CD4-positive, alpha-beta T cell treated with Interleukin-12 subunit alpha and Interleukin-12 subunit beta, for 1 hour (primary cell): ENCODE data around the gene KRTAP10-11.
"Not testable (repeated sequence)": the region's sequence is repeated elsewhere in the genome, so short reads cannot be mapped to it uniquely, and the experiment has no call there.

Experiments
- DNase-seq: peaks from one replicate; pipeline ENCODE4 v3.0.0-alpha.2; 2020

Gene KRTAP10-11

GRCh38 chr21:44646366-44647221 is at the start of gene KRTAP10-11:
TSS of gene KRTAP10-11 (plus strand) at chr21:44646414. CDS start at chr21:44646459, 45 bp downstream.
- not testable (repeated sequence) for DNase-seq

GRCh38 chr21:44598061-44598460 is 48.2 kb upstream of the KRTAP10-11 start:
- DNase-seq: no peak

- no peak for DNase-seq
These were observed 46.8 kb upstream of the KRTAP10-11 start for GRCh38 chr21:44599264-44600029.

GRCh38 chr21:44600118-44600978 is 45.9 kb upstream of the KRTAP10-11 start, which contains the start of gene KRTAP10-7:
TSS of gene KRTAP10-7 (plus strand) at chr21:44600597. CDS start at chr21:44600622, 25 bp downstream.
- DNase-seq: not testable (repeated sequence)

GRCh38 chr21:44601091-44601490 is 45.1 kb upstream of the KRTAP10-11 start:
- DNase-seq: not testable (repeated sequence)

GRCh38 chr21:44601596-44602462 is 44.4 kb upstream of the KRTAP10-11 start:
- DNase-seq: no peak

GRCh38 chr21:44602463-44602850 is 43.8 kb upstream of the KRTAP10-11 start:
- no peak for DNase-seq

GRCh38 chr21:44603109-44603875 is 42.9 kb upstream of the KRTAP10-11 start:
- no peak for DNase-seq

GRCh38 chr21:44603911-44604310 is 42.3 kb upstream of the KRTAP10-11 start:
- DNase-seq: no peak

GRCh38 chr21:44606495-44606894 is 39.7 kb upstream of the KRTAP10-11 start:
- DNase-seq: no peak

- no peak for DNase-seq
These were observed 37.0 kb upstream of the KRTAP10-11 start for GRCh38 chr21:44609193-44609592.

- not testable (repeated sequence) for DNase-seq
These were observed 35.9 kb upstream of the KRTAP10-11 start for GRCh38 chr21:44610157-44610843.

GRCh38 chr21:44611551-44611950 is 34.7 kb upstream of the KRTAP10-11 start:
- no peak for DNase-seq

GRCh38 chr21:44612029-44612486 is 34.2 kb upstream of the KRTAP10-11 start, which contains the start of gene KRTAP10-8:
TSS of gene KRTAP10-8 (plus strand) at chr21:44612079. CDS start at chr21:44612101, 22 bp downstream.
- DNase-seq: no peak

GRCh38 chr21:44612669-44613229 is 33.5 kb upstream of the KRTAP10-11 start:
- no peak for DNase-seq

- no peak for DNase-seq
These were observed 32.6 kb upstream of the KRTAP10-11 start for GRCh38 chr21:44613386-44614155.

- DNase-seq: no peak
These were observed 32.0 kb upstream of the KRTAP10-11 start for GRCh38 chr21:44614161-44614631.

- DNase-seq: no peak
These were observed 31.2 kb upstream of the KRTAP10-11 start for GRCh38 chr21:44614961-44615391.

- DNase-seq: no peak
These were observed 30.7 kb upstream of the KRTAP10-11 start for GRCh38 chr21:44615466-44615865.
